ENCODE measurements around the gene CRABP2.

DNA sequence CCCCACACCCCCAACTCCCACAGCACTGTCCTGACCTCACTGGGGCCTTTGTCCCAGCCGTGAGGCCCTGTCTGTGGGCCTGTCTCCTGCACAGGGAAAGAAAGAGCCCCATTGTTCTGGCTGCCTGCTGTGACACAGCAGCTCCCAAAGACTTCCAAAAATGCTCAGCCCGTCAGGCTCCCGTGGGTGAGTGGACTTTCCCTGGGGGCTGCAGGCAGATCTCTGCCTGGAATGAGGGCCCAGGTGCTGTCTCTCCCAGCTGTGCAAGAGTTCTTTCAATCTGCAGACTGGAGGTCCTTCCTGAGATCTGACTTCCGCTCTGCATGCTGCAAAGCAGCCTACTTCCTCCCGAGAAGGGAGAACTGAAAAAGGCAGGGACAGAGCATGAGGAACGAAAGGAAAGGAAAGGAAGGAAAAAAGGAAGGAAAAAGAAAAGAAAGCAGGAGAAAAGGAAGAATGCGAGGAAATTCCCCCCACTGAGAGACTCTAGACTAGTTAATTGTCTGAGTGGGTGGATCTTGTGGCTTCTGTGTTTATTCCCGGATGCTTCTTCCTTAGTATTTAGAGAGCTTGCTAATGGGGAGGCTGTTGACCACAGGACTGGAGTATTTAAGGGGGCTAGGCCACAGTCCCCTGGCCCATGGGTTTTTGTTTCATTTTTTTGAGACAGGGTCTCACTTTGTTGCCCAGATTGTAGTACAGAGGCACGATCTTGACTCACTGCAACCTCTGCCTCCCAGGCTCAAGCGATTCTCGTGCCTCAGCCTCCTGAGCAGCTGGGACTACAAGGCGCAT is 43.2 kb downstream of the CRABP2 start:
- TF ChIP-seq, protein P1, sequence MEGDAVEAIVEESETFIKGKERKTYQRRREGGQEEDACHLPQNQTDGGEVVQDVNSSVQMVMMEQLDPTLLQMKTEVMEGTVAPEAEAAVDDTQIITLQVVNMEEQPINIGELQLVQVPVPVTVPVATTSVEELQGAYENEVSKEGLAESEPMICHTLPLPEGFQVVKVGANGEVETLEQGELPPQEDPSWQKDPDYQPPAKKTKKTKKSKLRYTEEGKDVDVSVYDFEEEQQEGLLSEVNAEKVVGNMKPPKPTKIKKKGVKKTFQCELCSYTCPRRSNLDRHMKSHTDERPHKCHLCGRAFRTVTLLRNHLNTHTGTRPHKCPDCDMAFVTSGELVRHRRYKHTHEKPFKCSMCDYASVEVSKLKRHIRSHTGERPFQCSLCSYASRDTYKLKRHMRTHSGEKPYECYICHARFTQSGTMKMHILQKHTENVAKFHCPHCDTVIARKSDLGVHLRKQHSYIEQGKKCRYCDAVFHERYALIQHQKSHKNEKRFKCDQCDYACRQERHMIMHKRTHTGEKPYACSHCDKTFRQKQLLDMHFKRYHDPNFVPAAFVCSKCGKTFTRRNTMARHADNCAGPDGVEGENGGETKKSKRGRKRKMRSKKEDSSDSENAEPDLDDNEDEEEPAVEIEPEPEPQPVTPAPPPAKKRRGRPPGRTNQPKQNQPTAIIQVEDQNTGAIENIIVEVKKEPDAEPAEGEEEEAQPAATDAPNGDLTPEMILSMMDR (IDR thresholded peaks at IDR 0.05) = no peak
- TF ChIP-seq EZH2 (IDR thresholded peaks at IDR 0.05) = no peak
- no peak for TF ChIP-seq EZH2phosphoT487 (IDR thresholded peaks at IDR 0.05)
